ENCODE results near the gene FAF1.

DNA sequence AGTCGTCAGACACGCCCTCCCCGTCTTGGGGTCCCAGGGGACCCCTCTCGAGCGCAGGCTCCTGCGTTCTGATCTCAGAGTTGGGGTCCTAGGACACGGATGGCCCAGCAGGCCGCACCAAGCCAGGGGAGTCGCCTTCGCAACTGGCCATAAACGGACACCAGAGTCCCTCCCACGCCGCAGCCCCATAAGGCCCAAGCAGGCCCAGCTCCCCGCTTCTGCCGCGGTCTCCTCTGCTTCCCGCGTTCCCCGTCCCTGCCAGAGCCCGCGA, 537.5 kb downstream of the FAF1 start:
- TF ChIP-seq CTCF (IDR thresholded peaks at IDR 0.05): no peak
- no peak for TF ChIP-seq EP300 (IDR thresholded peaks at IDR 0.05)
